Measurements from ENCODE around the gene PAEP. TPM values are rescaled to one million over a fixed set of nuclear protein-coding genes. Genes with fewer than 3 reads are reported as not detected.

The PAEP gene
- polyA plus RNA-seq, 1 donor (not counting 4 experiments of a cell fraction or from before 2014, with no cell fraction given): not detected

DNA sequence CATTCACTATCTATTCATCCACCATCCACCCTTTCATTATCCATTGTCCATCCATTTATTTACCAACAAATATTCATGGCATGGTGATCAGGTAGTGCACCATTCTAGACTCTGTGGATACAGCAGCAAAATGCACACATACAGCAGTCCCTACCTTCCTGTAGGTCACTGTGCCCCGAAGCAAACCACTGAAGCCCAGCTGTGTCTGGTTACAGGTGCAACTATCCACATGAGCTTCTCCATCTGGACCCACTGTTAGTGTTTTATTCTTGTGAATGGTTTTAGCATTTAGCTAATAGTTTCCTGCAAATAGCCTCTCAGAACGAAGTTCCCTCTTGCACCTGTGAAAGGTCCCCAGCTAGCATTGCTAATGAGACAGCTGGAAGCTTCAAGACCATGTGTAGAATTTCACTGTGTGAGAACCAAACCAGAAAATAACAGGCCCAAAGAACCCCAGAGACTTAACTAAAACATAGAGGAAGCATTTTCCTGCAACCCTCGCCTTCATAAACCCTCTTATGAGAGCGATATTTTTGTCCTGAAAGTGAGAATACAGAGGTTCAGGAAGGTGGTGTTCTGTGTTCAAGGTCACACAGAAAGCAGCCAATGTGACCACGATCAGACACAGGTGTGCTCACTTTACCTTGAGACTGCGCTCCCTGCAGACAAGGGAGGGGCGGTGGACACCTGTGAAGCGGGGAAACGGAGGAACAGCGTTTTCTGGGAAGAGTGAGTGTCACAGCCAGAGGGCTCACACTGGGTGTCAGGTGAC lies 18.5 kb downstream of the PAEP start:
- Histone ChIP-seq H3K4me3 (ENCODE audit: control insufficient read depth in 2 of 3, extremely low read depth in 1 of 3, insufficient read depth in 2 of 3, low read depth in 1 of 3, low read length in 3 of 3) (no peak overlapping the region), H2AFZ (ENCODE audit: control insufficient read depth, low read length) (no peak overlapping the region), H3K36me3 (ENCODE audit: control insufficient read depth in 2 of 2, extremely low read depth in 1 of 2, insufficient read depth in 2 of 2, low read length in 2 of 2) (no peaks in the 10 kb centered on the region), H3K79me2 (ENCODE audit: control insufficient read depth, insufficient read depth, low read length) (no peaks in the 10 kb centered on the region), H3K27me3 (ENCODE audit: control insufficient read depth, extremely low read depth, insufficient read depth, low read length) (no peaks in the 10 kb centered on the region), H3K4me2 (ENCODE audit: control insufficient read depth, extremely low read depth, insufficient read depth, low read depth, low read length) (no peak overlapping the region), H4K20me1 (ENCODE audit: control insufficient read depth, extremely low read depth, insufficient read depth, low read length) (no peaks in the 10 kb centered on the region), H3K9me1 (ENCODE audit: control insufficient read depth, extremely low read depth, insufficient read depth, low read length) (no peaks in the 10 kb centered on the region), H3K4me1 (ENCODE audit: control insufficient read depth, extremely low read depth, insufficient read depth, low read length) (no peaks in the 10 kb centered on the region), H3K9ac (ENCODE audit: control insufficient read depth, extremely low read depth, insufficient read depth, low read length) (no peak overlapping the region), H3K27ac (ENCODE audit: control insufficient read depth, insufficient read depth, low read length) (no peak overlapping the region), H3K9me3 (ENCODE audit: control insufficient read depth, low read depth, low read length) (no peaks in the 10 kb centered on the region)
- FAIRE-seq (no peak), DNase-seq (ENCODE audit: low read depth, low spot score) (no peak)
- dilution Hi-C loops (cut with MboI; ENCODE audit: extremely low pct_ligation_motif_present, low sequenced_read_pairs): no loop called here
- TF ChIP-seq, protein P1, sequence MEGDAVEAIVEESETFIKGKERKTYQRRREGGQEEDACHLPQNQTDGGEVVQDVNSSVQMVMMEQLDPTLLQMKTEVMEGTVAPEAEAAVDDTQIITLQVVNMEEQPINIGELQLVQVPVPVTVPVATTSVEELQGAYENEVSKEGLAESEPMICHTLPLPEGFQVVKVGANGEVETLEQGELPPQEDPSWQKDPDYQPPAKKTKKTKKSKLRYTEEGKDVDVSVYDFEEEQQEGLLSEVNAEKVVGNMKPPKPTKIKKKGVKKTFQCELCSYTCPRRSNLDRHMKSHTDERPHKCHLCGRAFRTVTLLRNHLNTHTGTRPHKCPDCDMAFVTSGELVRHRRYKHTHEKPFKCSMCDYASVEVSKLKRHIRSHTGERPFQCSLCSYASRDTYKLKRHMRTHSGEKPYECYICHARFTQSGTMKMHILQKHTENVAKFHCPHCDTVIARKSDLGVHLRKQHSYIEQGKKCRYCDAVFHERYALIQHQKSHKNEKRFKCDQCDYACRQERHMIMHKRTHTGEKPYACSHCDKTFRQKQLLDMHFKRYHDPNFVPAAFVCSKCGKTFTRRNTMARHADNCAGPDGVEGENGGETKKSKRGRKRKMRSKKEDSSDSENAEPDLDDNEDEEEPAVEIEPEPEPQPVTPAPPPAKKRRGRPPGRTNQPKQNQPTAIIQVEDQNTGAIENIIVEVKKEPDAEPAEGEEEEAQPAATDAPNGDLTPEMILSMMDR (optimal IDR thresholded peaks at IDR 0.05 in 1 of 3, IDR thresholded peaks at IDR 0.05 in 1 of 3, conservative IDR thresholded peaks at IDR 0.05 in 1 of 3; ENCODE audit: extremely low read depth in 1 of 3, insufficient read depth in 2 of 3, low read length in 3 of 3): no peak
- TF ChIP-seq EZH2 (IDR thresholded peaks at IDR 0.05; ENCODE audit: low read length): no peak

DNA sequence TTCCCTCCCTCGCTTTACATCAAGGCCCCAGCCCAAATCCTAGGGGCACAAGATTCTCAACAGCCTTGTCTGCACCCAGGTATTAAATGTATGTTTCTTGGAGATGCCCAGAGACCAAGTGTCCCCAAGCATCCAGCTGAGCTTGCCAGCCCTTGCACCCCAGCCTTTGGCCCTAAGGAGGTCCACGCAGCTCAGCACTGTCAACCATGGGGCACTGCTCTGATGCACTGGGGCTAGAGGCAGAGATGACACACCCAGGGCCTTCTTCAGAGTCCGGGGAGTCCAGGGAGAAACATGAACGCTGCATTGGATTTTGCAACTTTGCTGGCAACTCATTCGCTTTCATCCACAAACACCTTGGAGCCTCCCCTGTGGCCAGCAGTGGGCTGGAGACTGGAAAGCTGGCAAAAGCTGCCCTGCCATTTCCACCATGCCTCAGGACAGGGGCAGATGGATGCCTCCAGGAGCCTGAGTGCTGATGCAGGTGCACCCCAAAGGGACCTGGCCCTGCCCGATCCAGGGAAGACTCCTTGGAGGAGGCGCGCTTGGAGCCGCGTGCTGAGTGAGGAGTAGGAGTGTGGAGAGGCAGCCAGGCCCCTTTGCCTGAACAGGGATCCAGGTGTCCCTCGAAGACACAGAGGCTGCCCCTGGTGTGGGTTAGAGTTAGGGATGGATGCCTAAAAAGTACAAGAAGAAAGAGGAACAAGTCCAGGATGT lies 19.3 kb downstream of the PAEP start:
- Histone ChIP-seq H3K27ac (ENCODE audit: control insufficient read depth, insufficient read depth, low read length) (no peak overlapping the region), H4K20me1 (ENCODE audit: control insufficient read depth, extremely low read depth, insufficient read depth, low read length) (no peaks in the 10 kb centered on the region), H3K4me1 (ENCODE audit: control insufficient read depth, extremely low read depth, insufficient read depth, low read length) (no peaks in the 10 kb centered on the region), H3K27me3 (ENCODE audit: control insufficient read depth, extremely low read depth, insufficient read depth, low read length) (no peaks in the 10 kb centered on the region), H3K4me2 (ENCODE audit: control insufficient read depth, extremely low read depth, insufficient read depth, low read depth, low read length) (no peak overlapping the region), H3K9me1 (ENCODE audit: control insufficient read depth, extremely low read depth, insufficient read depth, low read length) (no peaks in the 10 kb centered on the region), H2AFZ (ENCODE audit: control insufficient read depth, low read length) (no peak overlapping the region), H3K9ac (ENCODE audit: control insufficient read depth, extremely low read depth, insufficient read depth, low read length) (no peak overlapping the region), H3K9me3 (ENCODE audit: control insufficient read depth, low read depth, low read length) (no peaks in the 10 kb centered on the region), H3K36me3 (ENCODE audit: control insufficient read depth in 2 of 2, extremely low read depth in 1 of 2, insufficient read depth in 2 of 2, low read length in 2 of 2) (no peaks in the 10 kb centered on the region), H3K79me2 (ENCODE audit: control insufficient read depth, insufficient read depth, low read length) (no peaks in the 10 kb centered on the region), H3K4me3 (ENCODE audit: control insufficient read depth in 2 of 3, extremely low read depth in 1 of 3, insufficient read depth in 2 of 3, low read depth in 1 of 3, low read length in 3 of 3) (no peak overlapping the region)
- no peak for FAIRE-seq
- no peak for TF ChIP-seq EZH2 (IDR thresholded peaks at IDR 0.05; ENCODE audit: low read length)
- TF ChIP-seq, protein P1 (optimal IDR thresholded peaks at IDR 0.05 in 1 of 3, IDR thresholded peaks at IDR 0.05 in 1 of 3, conservative IDR thresholded peaks at IDR 0.05 in 1 of 3; ENCODE audit: extremely low read depth in 1 of 3, insufficient read depth in 2 of 3, low read length in 3 of 3): no peak
- dilution Hi-C loops (cut with MboI; ENCODE audit: extremely low pct_ligation_motif_present, low sequenced_read_pairs): no loop called here
- DNase-seq (ENCODE audit: low read depth, low spot score): no peak
